Brain microvascular endothelial cell (primary cell): ENCODE results near the gene SOD1.
A peak's percentile ranks its signal among the peaks of the same experiment; 100 is the strongest.

ENCODE experiments used
- DNase-seq: peaks from one replicate; pipeline ENCODE4 v3.0.0-alpha.2; 2020
- H3K27ac ChIP-seq: fragments of 250-450 bp; sonication (Bioruptor Pico); 2 replicates; pipeline ENCODE4 v1.5.1; 2020; ENCODE audit warnings: mild to moderate bottlenecking, moderate library complexity
- H3K27me3 ChIP-seq: fragments of 250-450 bp; sonication (Bioruptor Pico); replicated peaks from 2 replicates; pipeline ENCODE4 v1.5.1; 2020; ENCODE audit warnings: mild to moderate bottlenecking
- H3K36me3 ChIP-seq: fragments of 250-450 bp; sonication (Bioruptor Pico); replicated peaks from 2 replicates; pipeline ENCODE4 v1.5.1; 2020; ENCODE audit warnings: mild to moderate bottlenecking
- H3K4me3 ChIP-seq: 2 replicates; pipeline ENCODE4 v1.5.1; 2011; ENCODE audit warnings: low read depth, mild to moderate bottlenecking, control low read depth, low read length, moderate library complexity
- in situ Hi-C: cut with HindIII; loops from 2 replicates; pipeline ENCODE4 v1.10.0; 2017; ENCODE audit warnings: low sequenced_read_pairs, low pct_ligation_motif_present
- TF ChIP-seq, protein P1 (sequence below): IDR thresholded peaks from 2 replicates; pipeline ENCODE4 v1.5.1; 2011; ENCODE audit warnings: low read depth, mild to moderate bottlenecking, moderate library complexity, low read length, control low read depth, inconsistent platforms; ENCODE audit errors: missing control alignments

Gene SOD1

DNA sequence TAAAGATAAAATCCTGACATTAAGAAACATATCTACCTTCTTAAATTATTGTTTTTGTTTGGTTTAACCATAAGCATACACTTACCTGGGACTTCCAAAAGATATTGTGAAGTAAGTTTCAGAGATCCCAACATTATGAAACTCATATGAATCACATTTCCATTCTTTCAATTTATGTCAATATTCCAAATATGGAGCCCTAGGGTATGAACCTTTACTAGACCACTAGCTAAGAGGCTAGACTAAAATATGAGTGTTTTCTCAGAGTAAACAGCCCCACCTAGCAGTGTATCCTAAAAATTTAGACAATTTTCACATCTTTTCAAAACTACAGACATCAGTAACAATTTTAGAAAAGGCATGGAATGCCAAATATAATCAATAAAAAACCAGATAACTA lies 48.0 kb downstream of the SOD1 start:
- TF ChIP-seq, protein P1, sequence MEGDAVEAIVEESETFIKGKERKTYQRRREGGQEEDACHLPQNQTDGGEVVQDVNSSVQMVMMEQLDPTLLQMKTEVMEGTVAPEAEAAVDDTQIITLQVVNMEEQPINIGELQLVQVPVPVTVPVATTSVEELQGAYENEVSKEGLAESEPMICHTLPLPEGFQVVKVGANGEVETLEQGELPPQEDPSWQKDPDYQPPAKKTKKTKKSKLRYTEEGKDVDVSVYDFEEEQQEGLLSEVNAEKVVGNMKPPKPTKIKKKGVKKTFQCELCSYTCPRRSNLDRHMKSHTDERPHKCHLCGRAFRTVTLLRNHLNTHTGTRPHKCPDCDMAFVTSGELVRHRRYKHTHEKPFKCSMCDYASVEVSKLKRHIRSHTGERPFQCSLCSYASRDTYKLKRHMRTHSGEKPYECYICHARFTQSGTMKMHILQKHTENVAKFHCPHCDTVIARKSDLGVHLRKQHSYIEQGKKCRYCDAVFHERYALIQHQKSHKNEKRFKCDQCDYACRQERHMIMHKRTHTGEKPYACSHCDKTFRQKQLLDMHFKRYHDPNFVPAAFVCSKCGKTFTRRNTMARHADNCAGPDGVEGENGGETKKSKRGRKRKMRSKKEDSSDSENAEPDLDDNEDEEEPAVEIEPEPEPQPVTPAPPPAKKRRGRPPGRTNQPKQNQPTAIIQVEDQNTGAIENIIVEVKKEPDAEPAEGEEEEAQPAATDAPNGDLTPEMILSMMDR, result no peak
- in situ Hi-C loops, result no loop called here
- Histone ChIP-seq H3K27me3 (no peaks in the 10 kb centered on the region), H3K36me3 (no peaks in the 10 kb centered on the region), H3K4me3 (no peak overlapping the region), H3K27ac (no peak overlapping the region)
- no peak for DNase-seq

GRCh38 chr21:31708541-31708940 lies 49.0 kb downstream of the SOD1 start:
- Histone ChIP-seq H3K36me3 (no peaks in the 10 kb centered on the region), H3K27ac (no peak overlapping the region), H3K4me3 (no peak overlapping the region), H3K27me3 (no peaks in the 10 kb centered on the region)
- DNase-seq, result no peak
- TF ChIP-seq, protein P1, result no peak
- in situ Hi-C loops, result no loop called here

- TF ChIP-seq, protein P1, result no peak
- no peaks in the 10 kb centered on the region for H3K27me3 ChIP-seq
- in situ Hi-C loops, result no loop called here
- peak overlapping the region; percentile 28 for H3K27ac ChIP-seq
- no peaks in the 10 kb centered on the region for H3K36me3 ChIP-seq
- no peak overlapping the region for H3K4me3 ChIP-seq
- no peak for DNase-seq
Observed at GRCh38 chr21:31710586-31710985, 51.1 kb downstream of the SOD1 start.

DNA sequence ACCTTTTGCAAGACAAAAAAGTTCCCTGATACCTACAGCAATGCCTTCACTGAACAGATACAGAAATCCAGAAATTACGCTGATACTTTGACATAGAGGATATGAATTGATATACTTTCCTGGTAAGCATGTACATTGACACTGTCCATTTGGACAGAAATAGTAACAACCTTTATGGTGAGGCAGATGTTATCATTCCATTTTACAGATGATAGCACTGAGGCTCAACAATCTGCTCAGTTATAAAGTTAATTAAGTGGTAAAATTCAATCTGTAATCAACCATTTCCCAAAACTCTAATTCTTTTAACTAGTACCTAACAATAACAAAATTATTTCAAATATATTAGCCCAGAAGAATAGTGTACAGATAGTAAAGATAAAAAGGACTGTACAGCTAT lies 51.8 kb downstream of the SOD1 start:
- no peak overlapping the region for H3K27ac ChIP-seq
- H3K27me3 ChIP-seq, result no peaks in the 10 kb centered on the region
- in situ Hi-C loops, result no loop called here
- H3K4me3 ChIP-seq, result no peak overlapping the region
- no peak for DNase-seq
- TF ChIP-seq, protein P1, result no peak
- no peaks in the 10 kb centered on the region for H3K36me3 ChIP-seq

GRCh38 chr21:31711745-31712285 lies 52.3 kb downstream of the SOD1 start:
- no peak for DNase-seq
- in situ Hi-C loops, result no loop called here
- TF ChIP-seq, protein P1, result no peak
- Histone ChIP-seq H3K27ac (no peak overlapping the region), H3K36me3 (no peaks in the 10 kb centered on the region), H3K27me3 (no peaks in the 10 kb centered on the region), H3K4me3 (no peak overlapping the region)

DNA sequence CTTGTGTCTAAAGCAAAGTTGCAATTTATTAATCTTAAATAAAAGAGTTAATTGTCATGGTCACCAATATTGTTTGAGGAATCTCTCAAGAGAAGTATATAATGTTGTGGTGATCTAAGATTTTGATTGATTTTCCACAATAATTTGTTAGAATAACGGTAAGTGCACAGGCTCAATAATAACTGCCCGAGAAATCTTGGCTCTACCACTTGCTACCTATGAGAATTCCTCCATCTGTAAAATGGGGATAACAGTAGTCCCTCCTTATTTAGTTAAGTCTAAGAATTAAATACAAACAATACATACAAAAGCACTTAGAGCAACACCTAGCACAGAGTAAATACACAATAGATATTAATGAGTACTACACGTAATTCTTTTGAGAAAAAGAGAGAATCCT lies 53.6 kb downstream of the SOD1 start:
- TF ChIP-seq, protein P1, result no peak
- no peak overlapping the region for H3K4me3 ChIP-seq
- no peaks in the 10 kb centered on the region for H3K36me3 ChIP-seq
- no peaks in the 10 kb centered on the region for H3K27me3 ChIP-seq
- in situ Hi-C loops, result no loop called here
- DNase-seq, result no peak
- H3K27ac ChIP-seq, result no peak overlapping the region
